PFSK-1 (cell line): ENCODE results near the gene TICRR.

Experiments used
- SIN3A ChIP-seq: IDR thresholded peaks from 2 replicates; pipeline ENCODE4 v1.6.1; 2012; ENCODE audit warnings: mild to moderate bottlenecking, low read length, moderate library complexity, borderline replicate concordance; ENCODE audit not compliant: insufficient read depth
- TAF1 ChIP-seq: IDR thresholded peaks from 2 replicates; pipeline ENCODE4 v1.6.1; 2012; ENCODE audit warnings: low read length, control low read depth, borderline replicate concordance; ENCODE audit not compliant: insufficient read depth
- TF ChIP-seq, protein P1 (sequence below), 2 experiments: IDR thresholded peaks; 2 replicates each; pipeline versions ENCODE4 v1.6.1 to v1.8.0; 2011 to 2012; ENCODE audit warnings: low read depth in 2 of 2, low read length in 2 of 2, control low read depth in 1 of 2, inconsistent platforms in 1 of 2, mild to moderate bottlenecking in 1 of 2, moderate library complexity in 1 of 2; ENCODE audit not compliant: insufficient read depth in 1 of 2

DNA sequence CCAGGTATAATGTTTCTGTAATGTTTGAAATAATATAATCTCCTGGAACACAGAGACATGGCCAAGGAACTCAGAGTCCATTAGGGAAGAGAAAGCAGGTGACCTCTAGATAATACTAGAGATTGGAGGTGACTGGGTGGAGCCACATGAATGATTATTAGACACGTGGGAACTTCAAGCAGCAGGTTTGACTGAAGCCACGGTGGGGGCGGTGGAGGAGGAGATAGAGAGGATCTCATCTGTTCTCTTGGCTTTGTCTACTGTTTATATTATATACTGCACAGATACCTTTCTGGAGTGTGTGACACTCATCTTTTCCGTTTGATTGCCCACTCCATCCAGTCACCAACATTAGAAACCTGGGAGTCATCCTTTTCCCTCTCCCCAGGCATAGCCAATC, 46.3 kb downstream of the TICRR start:
- TF ChIP-seq, protein P1, sequence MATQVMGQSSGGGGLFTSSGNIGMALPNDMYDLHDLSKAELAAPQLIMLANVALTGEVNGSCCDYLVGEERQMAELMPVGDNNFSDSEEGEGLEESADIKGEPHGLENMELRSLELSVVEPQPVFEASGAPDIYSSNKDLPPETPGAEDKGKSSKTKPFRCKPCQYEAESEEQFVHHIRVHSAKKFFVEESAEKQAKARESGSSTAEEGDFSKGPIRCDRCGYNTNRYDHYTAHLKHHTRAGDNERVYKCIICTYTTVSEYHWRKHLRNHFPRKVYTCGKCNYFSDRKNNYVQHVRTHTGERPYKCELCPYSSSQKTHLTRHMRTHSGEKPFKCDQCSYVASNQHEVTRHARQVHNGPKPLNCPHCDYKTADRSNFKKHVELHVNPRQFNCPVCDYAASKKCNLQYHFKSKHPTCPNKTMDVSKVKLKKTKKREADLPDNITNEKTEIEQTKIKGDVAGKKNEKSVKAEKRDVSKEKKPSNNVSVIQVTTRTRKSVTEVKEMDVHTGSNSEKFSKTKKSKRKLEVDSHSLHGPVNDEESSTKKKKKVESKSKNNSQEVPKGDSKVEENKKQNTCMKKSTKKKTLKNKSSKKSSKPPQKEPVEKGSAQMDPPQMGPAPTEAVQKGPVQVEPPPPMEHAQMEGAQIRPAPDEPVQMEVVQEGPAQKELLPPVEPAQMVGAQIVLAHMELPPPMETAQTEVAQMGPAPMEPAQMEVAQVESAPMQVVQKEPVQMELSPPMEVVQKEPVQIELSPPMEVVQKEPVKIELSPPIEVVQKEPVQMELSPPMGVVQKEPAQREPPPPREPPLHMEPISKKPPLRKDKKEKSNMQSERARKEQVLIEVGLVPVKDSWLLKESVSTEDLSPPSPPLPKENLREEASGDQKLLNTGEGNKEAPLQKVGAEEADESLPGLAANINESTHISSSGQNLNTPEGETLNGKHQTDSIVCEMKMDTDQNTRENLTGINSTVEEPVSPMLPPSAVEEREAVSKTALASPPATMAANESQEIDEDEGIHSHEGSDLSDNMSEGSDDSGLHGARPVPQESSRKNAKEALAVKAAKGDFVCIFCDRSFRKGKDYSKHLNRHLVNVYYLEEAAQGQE (IDR thresholded peaks at IDR 0.05; ENCODE audit: insufficient read depth in 1 of 2, low read depth in 2 of 2, low read length in 2 of 2): no peak
- no peak for TF ChIP-seq SIN3A
- TF ChIP-seq TAF1: no peak
